ENCODE data around the gene TELO2. TPM values are rescaled to one million over a fixed set of nuclear protein-coding genes. Genes with fewer than 3 reads are reported as not detected.

Gene TELO2
- total RNA-seq, 1 experiment from 2014 or later, result 8.7 TPM

DNA sequence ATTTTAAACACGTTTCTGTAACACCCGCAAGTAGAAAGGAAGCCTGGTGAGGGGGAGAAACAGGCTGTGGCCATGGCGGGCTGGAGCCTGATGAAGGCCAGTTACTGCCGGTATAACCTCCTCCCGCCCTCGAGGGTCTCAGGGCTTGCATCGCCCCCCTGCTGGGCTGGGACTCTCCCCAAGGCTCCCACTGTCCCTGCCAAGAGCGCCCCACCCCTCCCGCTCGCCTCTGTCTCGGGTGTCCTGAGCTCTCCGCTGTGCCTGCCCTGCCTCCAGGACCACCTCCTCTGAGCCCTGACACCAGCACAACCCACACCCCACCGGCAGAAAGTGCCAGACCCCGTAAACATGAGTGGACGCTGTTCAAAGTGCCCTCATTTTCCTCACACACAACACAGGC is 59.0 kb downstream of the TELO2 start:
- no peak for DNase-seq
- Histone ChIP-seq H2AFZ (ENCODE audit: low read length) (no peak overlapping the region), H4K20me1 (ENCODE audit: insufficient read depth, low read depth, low read length) (no peaks in the 10 kb centered on the region), H3K27ac (ENCODE audit: low read length) (no peak overlapping the region), H3K4me2 (ENCODE audit: low read depth, low read length, poor library complexity, severe bottlenecking) (no peak overlapping the region), H3K9me3 (ENCODE audit: low read length) (no peaks in the 10 kb centered on the region), H3K4me3 (ENCODE audit: low read length) (no peak overlapping the region), H3K9ac (ENCODE audit: low read length) (no peak overlapping the region), H3K36me3 (ENCODE audit: insufficient read depth, low read length) (no peaks in the 10 kb centered on the region), H3K79me2 (ENCODE audit: low read length) (no peaks in the 10 kb centered on the region), H3K9me2 (replicated peaks; ENCODE audit: insufficient read depth, low read length) (no peaks in the 10 kb centered on the region), H3K27me3 (ENCODE audit: low read length) (no peaks in the 10 kb centered on the region), H3K4me1 (ENCODE audit: low read length) (no peaks in the 10 kb centered on the region)

GRCh38 chr16:1553946-1554825 is 61.0 kb downstream of the TELO2 start:
- Histone ChIP-seq H3K4me1 (ENCODE audit: low read length) (no peaks in the 10 kb centered on the region), H3K79me2 (ENCODE audit: low read length) (no peaks in the 10 kb centered on the region), H3K9me3 (ENCODE audit: low read length) (no peaks in the 10 kb centered on the region), H4K20me1 (ENCODE audit: insufficient read depth, low read depth, low read length) (no peaks in the 10 kb centered on the region), H2AFZ (ENCODE audit: low read length) (no peak overlapping the region), H3K36me3 (ENCODE audit: insufficient read depth, low read length) (no peaks in the 10 kb centered on the region), H3K27ac (ENCODE audit: low read length) (no peak overlapping the region), H3K27me3 (ENCODE audit: low read length) (no peaks in the 10 kb centered on the region), H3K9ac (ENCODE audit: low read length) (no peak overlapping the region), H3K9me2 (replicated peaks; ENCODE audit: insufficient read depth, low read length) (no peaks in the 10 kb centered on the region), H3K4me2 (ENCODE audit: low read depth, low read length, poor library complexity, severe bottlenecking) (no peak overlapping the region), H3K4me3 (ENCODE audit: low read length) (no peak overlapping the region)
- no peak for DNase-seq

DNA sequence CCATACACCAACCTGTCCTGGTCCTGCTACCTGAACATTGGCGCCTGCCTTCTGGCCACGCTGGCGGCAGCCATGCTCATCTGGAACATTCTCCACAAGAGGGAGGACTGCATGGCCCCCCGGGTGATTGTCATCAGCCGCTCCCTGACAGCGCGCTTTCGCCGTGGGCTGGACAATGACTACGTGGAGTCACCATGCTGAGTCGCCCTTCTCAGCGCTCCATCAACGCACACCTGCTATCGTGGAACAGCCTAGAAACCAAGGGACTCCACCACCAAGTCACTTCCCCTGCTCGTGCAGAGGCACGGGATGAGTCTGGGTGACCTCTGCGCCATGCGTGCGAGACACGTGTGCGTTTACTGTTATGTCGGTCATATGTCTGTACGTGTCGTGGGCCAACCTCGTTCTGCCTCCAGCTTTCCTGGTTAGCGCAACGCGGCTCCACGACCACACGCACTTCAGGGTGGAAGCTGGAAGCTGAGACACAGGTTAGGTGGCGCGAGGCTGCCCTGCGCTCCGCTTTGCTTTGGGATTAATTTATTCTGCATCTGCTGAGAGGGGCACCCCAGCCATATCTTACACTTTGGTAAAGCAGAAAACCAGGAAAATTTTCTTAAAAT is 61.8 kb downstream of the TELO2 start:
- Histone ChIP-seq H3K27ac (ENCODE audit: low read length) (no peak overlapping the region), H3K9ac (ENCODE audit: low read length) (no peak overlapping the region), H2AFZ (ENCODE audit: low read length) (no peak overlapping the region), H3K79me2 (ENCODE audit: low read length) (no peaks in the 10 kb centered on the region), H3K4me2 (ENCODE audit: low read depth, low read length, poor library complexity, severe bottlenecking) (no peak overlapping the region), H3K27me3 (ENCODE audit: low read length) (no peaks in the 10 kb centered on the region), H3K4me3 (ENCODE audit: low read length) (no peak overlapping the region), H3K9me2 (replicated peaks; ENCODE audit: insufficient read depth, low read length) (no peaks in the 10 kb centered on the region), H3K36me3 (ENCODE audit: insufficient read depth, low read length) (no peaks in the 10 kb centered on the region), H4K20me1 (ENCODE audit: insufficient read depth, low read depth, low read length) (no peaks in the 10 kb centered on the region), H3K4me1 (ENCODE audit: low read length) (no peaks in the 10 kb centered on the region), H3K9me3 (ENCODE audit: low read length) (no peaks in the 10 kb centered on the region)
- no peak for DNase-seq

GRCh38 chr16:1556254-1556653 is 63.1 kb downstream of the TELO2 start:
- no peak for DNase-seq
- Histone ChIP-seq H2AFZ (ENCODE audit: low read length) (no peak overlapping the region), H3K79me2 (ENCODE audit: low read length) (no peaks in the 10 kb centered on the region), H3K9me2 (replicated peaks; ENCODE audit: insufficient read depth, low read length) (no peaks in the 10 kb centered on the region), H3K4me3 (ENCODE audit: low read length) (no peak overlapping the region), H3K4me1 (ENCODE audit: low read length) (no peaks in the 10 kb centered on the region), H3K4me2 (ENCODE audit: low read depth, low read length, poor library complexity, severe bottlenecking) (no peak overlapping the region), H3K9ac (ENCODE audit: low read length) (no peak overlapping the region), H4K20me1 (ENCODE audit: insufficient read depth, low read depth, low read length) (no peaks in the 10 kb centered on the region), H3K27me3 (ENCODE audit: low read length) (no peaks in the 10 kb centered on the region), H3K9me3 (ENCODE audit: low read length) (no peaks in the 10 kb centered on the region), H3K27ac (ENCODE audit: low read length) (no peak overlapping the region), H3K36me3 (ENCODE audit: insufficient read depth, low read length) (no peaks in the 10 kb centered on the region)

DNA sequence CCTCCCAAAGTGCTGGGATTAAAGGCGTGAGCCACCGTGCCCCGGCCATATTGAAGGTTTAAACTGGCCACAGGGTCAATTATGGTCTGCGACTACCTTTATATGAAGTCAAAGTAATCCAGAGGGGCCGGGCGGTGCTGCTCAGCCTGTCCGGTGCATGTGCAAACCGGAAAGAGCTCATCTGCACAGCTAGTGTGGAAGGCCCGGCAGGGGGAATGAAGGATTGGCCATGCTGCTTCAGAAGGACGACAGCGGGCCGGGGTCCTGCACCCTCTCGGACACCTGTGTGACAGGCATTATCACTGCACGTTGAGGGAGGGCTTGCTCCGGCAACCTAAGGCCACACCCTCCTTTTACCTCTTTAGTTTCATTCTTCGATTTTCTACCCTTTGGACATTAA is 63.9 kb downstream of the TELO2 start:
- Histone ChIP-seq H3K9ac (ENCODE audit: low read length) (no peak overlapping the region), H4K20me1 (ENCODE audit: insufficient read depth, low read depth, low read length) (no peaks in the 10 kb centered on the region), H2AFZ (ENCODE audit: low read length) (no peak overlapping the region), H3K27me3 (ENCODE audit: low read length) (no peaks in the 10 kb centered on the region), H3K4me1 (ENCODE audit: low read length) (no peaks in the 10 kb centered on the region), H3K9me3 (ENCODE audit: low read length) (no peaks in the 10 kb centered on the region), H3K36me3 (ENCODE audit: insufficient read depth, low read length) (0 out of 2 replicates have a peak, but pooled peaks cover 2% of the 10 kb centered on the region), H3K4me3 (ENCODE audit: low read length) (no peak overlapping the region), H3K27ac (ENCODE audit: low read length) (no peak overlapping the region), H3K9me2 (replicated peaks; ENCODE audit: insufficient read depth, low read length) (no peaks in the 10 kb centered on the region), H3K4me2 (ENCODE audit: low read depth, low read length, poor library complexity, severe bottlenecking) (no peak overlapping the region), H3K79me2 (ENCODE audit: low read length) (no peaks in the 10 kb centered on the region)
- DNase-seq, result no peak

- no peak overlapping the region for H3K4me3 ChIP-seq (ENCODE audit: low read length)
- H2AFZ ChIP-seq (ENCODE audit: low read length), result no peak overlapping the region
- no peaks in the 10 kb centered on the region for H3K4me1 ChIP-seq (ENCODE audit: low read length)
- H3K4me2 ChIP-seq (ENCODE audit: low read depth, low read length, poor library complexity, severe bottlenecking), result no peak overlapping the region
- H3K9me3 ChIP-seq (ENCODE audit: low read length), result no peaks in the 10 kb centered on the region
- no peaks in the 10 kb centered on the region for H3K79me2 ChIP-seq (ENCODE audit: low read length)
- no peak overlapping the region for H3K27ac ChIP-seq (ENCODE audit: low read length)
- 0 out of 2 replicates have a peak, but pooled peaks cover 2% of the 10 kb centered on the region for H3K36me3 ChIP-seq (ENCODE audit: insufficient read depth, low read length)
- no peaks in the 10 kb centered on the region for H4K20me1 ChIP-seq (ENCODE audit: insufficient read depth, low read depth, low read length)
- H3K9me2 ChIP-seq (replicated peaks; ENCODE audit: insufficient read depth, low read length), result no peaks in the 10 kb centered on the region
- H3K27me3 ChIP-seq (ENCODE audit: low read length), result no peaks in the 10 kb centered on the region
- DNase-seq, result no peak
- no peak overlapping the region for H3K9ac ChIP-seq (ENCODE audit: low read length)
These were observed 64.4 kb downstream of the TELO2 start for GRCh38 chr16:1557576-1557975.

- Histone ChIP-seq H3K79me2 (ENCODE audit: low read length) (no peaks in the 10 kb centered on the region), H3K4me1 (ENCODE audit: low read length) (no peaks in the 10 kb centered on the region), H3K9me2 (replicated peaks; ENCODE audit: insufficient read depth, low read length) (no peaks in the 10 kb centered on the region), H3K9ac (ENCODE audit: low read length) (no peak overlapping the region), H3K27me3 (ENCODE audit: low read length) (no peaks in the 10 kb centered on the region), H3K4me2 (ENCODE audit: low read depth, low read length, poor library complexity, severe bottlenecking) (no peak overlapping the region), H4K20me1 (ENCODE audit: insufficient read depth, low read depth, low read length) (no peaks in the 10 kb centered on the region), H3K4me3 (ENCODE audit: low read length) (no peak overlapping the region), H3K36me3 (ENCODE audit: insufficient read depth, low read length) (0 out of 2 replicates have a peak, but pooled peaks cover 2% of the 10 kb centered on the region), H2AFZ (ENCODE audit: low read length) (no peak overlapping the region), H3K27ac (ENCODE audit: low read length) (no peak overlapping the region), H3K9me3 (ENCODE audit: low read length) (no peaks in the 10 kb centered on the region)
- DNase-seq, result no peak
These were observed 66.4 kb downstream of the TELO2 start for GRCh38 chr16:1559446-1559975.

Data from Karpas-422 (cell line).